MG63 (cell line): ENCODE measurements around the gene PFKFB2. TPM values are rescaled to one million over a fixed set of nuclear protein-coding genes. Genes with fewer than 3 reads are reported as not detected.

Experiments used
- DNase-seq: peaks from one replicate; pipeline ENCODE4 v3.0.0-alpha.2; 2020
- H3K27me3 ChIP-seq: fragments of 250-450 bp; sonication (Bioruptor Pico); 2 replicates; pipeline ENCODE4 v1.5.1; 2020; ENCODE audit warnings: mild to moderate bottlenecking, moderate library complexity
- H3K36me3 ChIP-seq: fragments of 250-450 bp; sonication (Bioruptor Pico); 2 replicates; pipeline ENCODE4 v1.5.1; 2020; ENCODE audit warnings: mild to moderate bottlenecking, moderate library complexity
- H3K4me3 ChIP-seq: fragments of 250-450 bp; sonication (Bioruptor Pico); 2 replicates; pipeline ENCODE4 v1.5.1; 2020; ENCODE audit warnings: mild to moderate bottlenecking, moderate library complexity
- H3K9me3 ChIP-seq: fragments of 250-450 bp; sonication (Bioruptor Pico); 2 replicates; pipeline ENCODE4 v1.5.1; 2020; ENCODE audit warnings: mild to moderate bottlenecking, moderate library complexity
- total RNA-seq: library from RNA; depleted of rRNA; stranded (reverse); fragments of >200 nt; shearing (Covaris generic); gene quantifications from 2 replicates; pipeline ENCODE4 v1.2.3, GENCODE V29; 2014; ENCODE audit warnings: low replicate concordance

Gene PFKFB2
- total RNA-seq, 1 experiment from 2014 or later = 2.4 TPM

DNA sequence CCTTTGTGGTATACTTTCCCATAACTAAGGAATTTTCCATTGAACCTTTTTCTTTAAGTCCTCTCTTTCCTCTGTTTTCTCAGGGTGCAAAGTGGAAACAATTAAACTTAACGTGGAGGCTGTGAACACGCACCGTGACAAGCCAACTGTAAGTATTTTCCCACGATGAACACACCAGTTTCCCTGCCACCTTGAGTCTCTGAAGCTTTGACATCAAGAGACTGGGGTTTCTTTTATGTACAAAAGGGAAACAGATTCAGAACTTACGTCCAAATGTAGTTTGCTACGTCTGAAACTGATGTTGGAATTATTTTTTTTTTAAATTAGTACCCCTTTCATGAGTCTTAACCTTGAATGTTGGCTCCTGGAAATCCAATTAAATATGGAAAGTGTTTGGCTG, 18.4 kb downstream of the PFKFB2 start:
- Histone ChIP-seq H3K9me3 (no peaks in the 10 kb centered on the region), H3K36me3 (no peaks in the 10 kb centered on the region; the same call in 1 of the 2 replicates), H3K4me3 (no peak overlapping the region), H3K27me3 (no peaks in the 10 kb centered on the region)
- DNase-seq = no peak

DNA sequence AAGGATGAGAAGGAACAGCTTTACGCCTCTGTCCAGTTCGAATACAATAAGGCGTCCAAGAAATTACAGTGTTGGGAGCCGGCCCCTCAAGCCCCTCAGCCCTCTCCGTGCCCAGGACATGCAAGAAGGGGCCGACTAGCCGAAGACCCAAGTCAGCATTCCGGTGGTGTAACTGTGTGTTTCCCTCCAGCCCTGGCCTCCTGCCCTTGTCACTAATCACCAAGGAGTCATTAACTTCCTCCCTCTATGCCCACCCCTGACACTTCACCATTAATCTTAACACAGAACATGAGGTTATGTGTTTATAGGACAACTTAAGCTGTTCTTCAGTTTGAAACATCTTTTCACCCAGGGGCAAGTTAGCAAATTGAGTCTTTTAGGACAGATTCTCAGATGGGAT, 19.2 kb downstream of the PFKFB2 start:
- no peaks in the 10 kb centered on the region for H3K9me3 ChIP-seq
- no peaks in the 10 kb centered on the region; the same call in 1 of the 2 replicates for H3K36me3 ChIP-seq
- no peaks in the 10 kb centered on the region for H3K27me3 ChIP-seq
- no peak overlapping the region for H3K4me3 ChIP-seq
- no peak for DNase-seq

DNA sequence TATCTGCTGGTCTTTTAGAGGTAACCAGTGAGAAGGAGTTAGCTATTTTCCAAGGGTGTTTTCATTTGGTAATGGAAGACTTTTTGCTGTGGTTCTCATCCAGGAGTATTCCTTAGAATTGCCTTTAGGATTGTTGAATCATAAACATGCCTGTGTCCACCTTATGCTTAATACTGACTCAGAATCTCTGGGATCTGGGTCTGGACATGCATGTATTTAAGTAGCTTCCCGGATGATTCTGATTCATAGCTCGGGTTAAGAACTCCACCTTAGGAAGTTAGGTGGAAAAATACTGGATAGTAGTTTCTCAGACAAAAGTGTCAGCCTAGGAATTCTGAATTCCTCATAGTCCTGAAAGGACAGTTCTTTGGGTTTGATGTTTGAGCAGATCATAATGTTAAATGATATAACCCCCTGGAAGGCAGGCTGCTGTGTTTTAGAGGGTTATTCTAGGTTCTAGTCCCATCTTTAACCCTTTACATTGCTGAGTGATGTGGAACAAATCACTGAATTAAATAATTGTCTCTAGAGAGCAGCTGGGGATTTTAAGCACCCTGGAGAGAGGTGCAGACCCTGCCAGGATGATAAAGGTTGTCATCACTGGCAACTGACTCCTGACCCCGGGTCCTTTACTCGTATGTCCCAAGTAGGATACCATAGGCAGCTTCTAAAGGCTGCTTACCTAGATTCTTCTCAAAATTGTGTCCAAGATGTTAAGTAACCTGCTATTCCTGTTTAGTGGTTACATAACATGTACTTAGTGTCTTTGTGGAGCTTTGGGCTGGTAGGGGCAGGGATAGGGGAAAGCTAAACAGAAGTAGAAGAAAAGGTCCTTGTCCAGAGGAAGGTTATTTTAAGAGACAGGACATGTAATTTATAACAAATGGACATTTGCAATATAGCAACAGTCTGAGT, 21.1 kb downstream of the PFKFB2 start:
- no peaks in the 10 kb centered on the region for H3K27me3 ChIP-seq
- H3K4me3 ChIP-seq = no peak overlapping the region
- no peak for DNase-seq

DNA sequence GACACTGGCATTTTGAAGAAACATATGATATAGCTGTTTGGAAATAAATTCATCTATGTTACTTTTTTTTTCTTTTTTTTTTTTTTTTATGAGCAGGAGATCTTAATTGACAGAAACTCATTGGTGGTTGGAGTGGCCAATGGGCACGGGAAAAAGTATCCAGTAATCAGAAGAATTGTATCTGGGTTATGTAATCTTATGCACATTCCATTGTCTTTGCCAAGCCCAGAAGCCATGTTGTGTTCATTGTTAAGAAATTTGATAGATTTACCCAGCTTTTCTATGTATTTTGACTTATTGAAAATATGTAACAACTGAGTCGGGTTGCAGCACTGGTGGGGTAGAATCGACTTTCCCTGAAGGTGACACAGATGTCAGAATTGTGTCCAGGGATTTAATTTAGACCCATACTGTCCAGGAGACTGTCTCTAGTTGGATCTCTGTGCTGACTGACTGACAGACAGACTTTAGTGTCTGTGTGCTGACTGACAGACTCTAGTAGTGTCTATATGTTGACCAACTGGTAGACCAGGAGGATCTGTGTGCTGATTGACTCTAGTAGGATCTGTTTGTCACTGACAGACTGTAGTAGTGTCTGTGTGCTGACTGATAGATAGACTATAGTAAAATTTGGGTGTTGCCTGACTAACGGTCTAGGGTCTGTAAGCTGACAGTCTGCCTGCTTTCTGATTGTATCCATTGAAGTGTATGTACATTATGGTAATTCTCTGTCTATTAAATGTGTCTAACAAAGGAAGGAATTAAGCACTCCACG, 23.3 kb downstream of the PFKFB2 start:
- no peak for DNase-seq
- no peaks in the 10 kb centered on the region for H3K27me3 ChIP-seq
- no peaks in the 10 kb centered on the region for H3K9me3 ChIP-seq
- H3K4me3 ChIP-seq = no peak overlapping the region
- no peaks in the 10 kb centered on the region; the same call in 1 of the 2 replicates for H3K36me3 ChIP-seq

More for the DNA sequence above, 21.1 kb downstream of the PFKFB2 start:
- Histone ChIP-seq H3K36me3 (no peaks in the 10 kb centered on the region; the same call in 1 of the 2 replicates), H3K9me3 (no peaks in the 10 kb centered on the region)

DNA sequence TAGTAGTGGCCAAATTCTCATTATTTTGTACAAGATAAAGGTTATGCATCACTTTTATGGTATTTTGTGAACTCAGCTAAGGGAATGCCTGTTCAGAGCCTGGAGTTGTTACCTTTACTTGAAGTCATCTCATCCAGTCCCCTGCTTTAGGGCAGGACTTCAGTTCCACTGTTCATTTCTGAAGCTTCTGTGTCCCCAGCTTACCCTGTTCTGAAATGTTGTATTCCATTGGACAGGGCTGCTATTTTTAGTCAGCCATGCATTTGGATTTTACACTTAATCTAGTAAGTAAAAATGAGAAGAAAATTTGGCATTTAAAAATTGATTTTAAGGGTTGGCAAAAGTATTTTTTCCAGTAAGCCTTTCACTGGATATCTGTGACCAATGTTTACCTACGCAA, 23.9 kb downstream of the PFKFB2 start:
- DNase-seq = no peak
- Histone ChIP-seq H3K36me3 (no peaks in the 10 kb centered on the region; the same call in 1 of the 2 replicates), H3K4me3 (no peak overlapping the region), H3K9me3 (no peaks in the 10 kb centered on the region), H3K27me3 (no peaks in the 10 kb centered on the region)

DNA sequence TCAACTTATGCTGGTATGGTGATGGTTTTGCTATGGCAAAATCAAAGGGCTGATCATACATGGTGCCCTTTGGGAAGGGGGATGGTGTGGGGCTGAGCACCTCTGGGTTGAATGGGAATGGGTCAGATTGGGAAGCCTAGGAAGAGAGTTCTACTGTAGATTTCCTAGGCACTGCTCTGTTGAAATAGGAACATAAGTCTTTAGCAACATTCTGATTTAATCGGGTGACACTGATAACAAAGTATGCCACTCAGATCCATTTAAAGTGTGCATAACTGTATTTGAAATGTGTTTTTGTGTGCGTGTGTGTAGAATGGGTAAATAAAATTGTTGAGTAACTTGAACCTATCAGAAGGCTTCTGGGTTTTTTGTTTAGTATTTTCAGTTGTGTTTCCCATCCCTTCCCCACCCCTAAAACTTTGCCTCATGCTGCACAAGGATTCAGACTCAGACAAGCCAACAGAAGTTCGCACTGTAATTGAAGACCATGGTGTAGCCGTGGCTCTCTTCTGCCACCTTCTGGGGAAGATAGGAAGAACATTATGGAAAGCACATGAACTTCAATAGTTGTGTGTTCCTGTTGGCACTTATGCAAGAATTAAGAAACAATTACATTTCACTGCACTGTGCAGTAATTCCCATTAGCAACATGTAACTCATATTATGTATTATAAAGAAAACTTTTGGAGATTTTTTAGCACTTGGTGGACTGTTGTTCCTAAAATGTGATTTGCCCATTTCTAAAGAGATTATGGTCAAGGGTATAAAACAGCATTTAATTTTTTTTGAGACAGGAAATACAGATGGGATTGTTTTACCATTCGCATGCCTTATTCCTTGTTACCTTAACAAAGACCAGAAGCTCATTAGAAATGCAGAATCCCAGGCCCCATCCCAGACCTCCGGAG, 24.6 kb downstream of the PFKFB2 start:
- H3K27me3 ChIP-seq = no peaks in the 10 kb centered on the region
- no peak overlapping the region for H3K4me3 ChIP-seq
- H3K36me3 ChIP-seq = no peaks in the 10 kb centered on the region
- no peaks in the 10 kb centered on the region for H3K9me3 ChIP-seq
- DNase-seq = peak; percentile 52

DNA sequence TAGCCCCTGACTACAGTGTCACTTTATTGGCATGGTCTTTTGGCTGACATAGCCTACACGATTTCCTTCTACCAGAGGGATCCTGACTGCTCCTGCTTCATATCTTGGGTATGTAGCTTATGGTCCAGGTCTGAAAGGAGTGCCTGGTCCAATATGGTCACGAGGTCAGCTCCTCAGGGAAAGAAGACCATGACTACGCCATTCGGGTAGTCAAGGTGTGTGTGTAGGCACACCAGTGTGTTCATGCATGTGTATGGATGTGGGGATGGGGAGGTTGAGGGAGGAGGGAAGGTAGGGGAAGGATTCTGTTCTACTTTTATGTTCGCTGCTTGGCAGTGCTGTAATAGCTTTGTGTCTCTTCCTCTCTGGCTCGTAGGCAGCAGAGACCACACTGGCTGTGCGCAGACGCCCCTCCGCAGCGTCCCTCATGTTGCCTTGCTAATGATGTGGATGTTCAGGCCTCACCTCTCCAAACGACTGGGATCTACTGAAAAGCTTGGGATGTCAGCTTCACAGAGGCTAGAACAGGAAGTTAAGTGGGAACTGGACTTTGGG, 25.6 kb downstream of the PFKFB2 start:
- Histone ChIP-seq H3K4me3 (no peak overlapping the region), H3K36me3 (no peaks in the 10 kb centered on the region), H3K27me3 (no peaks in the 10 kb centered on the region), H3K9me3 (no peaks in the 10 kb centered on the region)
- no peak for DNase-seq

DNA sequence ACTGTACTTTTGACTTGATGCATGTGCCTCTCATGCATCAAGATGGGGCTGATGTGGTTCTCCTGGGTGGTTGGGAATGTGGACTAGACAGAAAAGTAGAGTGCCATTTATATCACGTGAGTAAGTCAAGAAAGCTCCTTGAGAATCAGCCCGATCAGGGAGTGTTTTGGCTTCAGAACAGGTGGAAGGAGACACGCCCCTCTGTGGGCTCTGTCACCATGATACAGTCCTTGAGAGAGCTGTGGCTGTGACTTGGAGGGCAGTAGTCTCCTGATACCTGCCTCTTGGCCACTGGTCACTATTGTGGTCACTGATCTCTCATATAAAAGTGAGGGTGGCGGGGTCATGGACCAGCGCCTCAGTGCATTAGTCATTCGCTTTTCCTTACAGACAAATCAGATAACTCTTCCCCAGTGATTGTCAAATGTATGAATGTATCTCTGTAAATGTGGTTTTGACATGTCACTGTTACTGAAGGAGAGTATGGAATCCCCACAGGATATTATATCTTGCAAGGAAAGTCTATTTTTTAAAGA, 26.7 kb downstream of the PFKFB2 start:
- Histone ChIP-seq H3K9me3 (no peaks in the 10 kb centered on the region), H3K27me3 (no peaks in the 10 kb centered on the region), H3K36me3 (no peaks in the 10 kb centered on the region), H3K4me3 (no peak overlapping the region)
- DNase-seq = no peak

DNA sequence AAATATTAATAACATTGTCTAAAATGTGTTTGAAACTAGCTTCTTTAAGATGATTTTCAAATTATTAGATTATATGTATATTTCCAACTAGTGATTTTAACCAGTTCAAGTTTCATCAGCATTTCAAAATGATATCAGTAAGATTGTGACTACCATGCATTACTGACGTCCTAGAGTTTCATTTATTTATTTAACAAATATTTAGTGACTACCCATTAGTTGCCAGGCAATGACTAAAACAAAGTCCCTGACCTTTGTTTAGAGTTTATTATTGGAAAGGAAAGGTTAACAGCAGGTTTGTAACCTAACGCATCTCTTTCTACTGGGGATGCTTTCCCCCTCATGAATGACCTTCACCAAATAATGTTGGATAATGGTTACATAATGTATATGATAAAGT, 28.0 kb downstream of the PFKFB2 start:
- H3K4me3 ChIP-seq = no peak overlapping the region
- no peaks in the 10 kb centered on the region for H3K9me3 ChIP-seq
- no peaks in the 10 kb centered on the region for H3K36me3 ChIP-seq
- no peaks in the 10 kb centered on the region for H3K27me3 ChIP-seq
- DNase-seq = no peak

DNA sequence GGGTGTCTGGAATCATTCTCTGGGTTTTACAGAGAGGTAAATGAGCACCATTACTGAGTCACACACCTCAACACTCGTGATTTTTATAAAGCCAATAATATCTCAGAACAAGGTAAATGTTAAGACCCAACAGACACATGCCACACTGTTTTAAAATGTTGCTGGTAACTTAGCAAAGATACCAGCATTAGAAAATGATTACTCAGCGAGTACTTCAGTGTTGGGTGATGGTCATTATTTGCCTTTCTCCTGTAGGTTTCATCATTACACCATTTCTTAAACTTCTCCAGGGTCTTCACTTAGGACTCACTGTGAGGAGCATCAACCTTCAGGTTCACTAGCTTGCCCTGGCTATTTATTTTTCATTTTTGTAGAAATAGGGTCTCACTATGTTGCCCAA, 28.7 kb downstream of the PFKFB2 start:
- H3K9me3 ChIP-seq = no peaks in the 10 kb centered on the region
- no peaks in the 10 kb centered on the region for H3K36me3 ChIP-seq
- no peak for DNase-seq
- H3K27me3 ChIP-seq = no peaks in the 10 kb centered on the region
- H3K4me3 ChIP-seq = no peak overlapping the region

DNA sequence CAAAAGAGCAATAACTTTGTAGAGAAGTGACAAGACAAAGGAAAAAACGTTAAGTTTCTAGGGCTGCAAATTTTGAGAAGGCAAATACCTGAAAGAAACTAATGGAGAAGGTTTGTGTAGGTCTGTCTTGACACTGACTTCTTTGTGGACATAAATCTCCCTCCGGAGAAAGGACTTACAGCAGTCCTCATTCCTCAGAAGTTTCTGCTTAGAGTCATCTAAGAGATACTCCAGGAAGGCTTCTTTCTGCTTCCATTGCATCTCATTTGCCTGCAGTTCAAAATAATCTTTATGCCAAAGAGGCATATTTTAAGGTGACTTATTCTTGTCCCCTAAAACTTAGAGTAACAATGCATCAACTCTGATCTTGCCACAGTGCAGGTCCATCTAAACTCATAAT, 31.2 kb downstream of the PFKFB2 start:
- H3K9me3 ChIP-seq = no peaks in the 10 kb centered on the region
- no peaks in the 10 kb centered on the region for H3K27me3 ChIP-seq
- DNase-seq = no peak
- no peak overlapping the region for H3K4me3 ChIP-seq
- H3K36me3 ChIP-seq = no peaks in the 10 kb centered on the region

DNA sequence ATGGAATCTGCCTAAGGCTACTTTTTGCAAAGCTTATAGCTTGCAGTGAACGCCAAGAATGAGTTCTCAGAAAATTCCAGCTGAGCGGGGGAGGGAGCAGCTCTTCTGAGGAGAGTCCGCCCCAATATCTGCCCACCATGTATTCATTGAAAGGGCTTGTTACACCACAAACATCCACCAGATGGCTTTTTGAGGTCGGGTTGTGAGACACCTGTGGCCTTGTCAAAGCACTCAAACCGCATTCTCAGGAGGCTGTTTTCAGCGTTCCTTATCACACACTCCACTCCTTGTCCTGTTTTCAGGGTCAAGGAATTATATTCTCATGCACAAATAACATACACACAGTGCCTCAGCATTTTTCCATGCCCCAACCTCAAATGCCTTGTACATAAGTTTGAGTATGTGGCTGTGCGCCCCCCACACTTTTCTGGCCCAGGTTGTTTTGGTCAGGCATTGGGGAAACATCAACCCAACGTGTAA, 31.7 kb downstream of the PFKFB2 start:
- Histone ChIP-seq H3K27me3 (no peaks in the 10 kb centered on the region), H3K4me3 (no peak overlapping the region), H3K36me3 (no peaks in the 10 kb centered on the region), H3K9me3 (no peaks in the 10 kb centered on the region)
- peak; percentile 53 for DNase-seq

DNA sequence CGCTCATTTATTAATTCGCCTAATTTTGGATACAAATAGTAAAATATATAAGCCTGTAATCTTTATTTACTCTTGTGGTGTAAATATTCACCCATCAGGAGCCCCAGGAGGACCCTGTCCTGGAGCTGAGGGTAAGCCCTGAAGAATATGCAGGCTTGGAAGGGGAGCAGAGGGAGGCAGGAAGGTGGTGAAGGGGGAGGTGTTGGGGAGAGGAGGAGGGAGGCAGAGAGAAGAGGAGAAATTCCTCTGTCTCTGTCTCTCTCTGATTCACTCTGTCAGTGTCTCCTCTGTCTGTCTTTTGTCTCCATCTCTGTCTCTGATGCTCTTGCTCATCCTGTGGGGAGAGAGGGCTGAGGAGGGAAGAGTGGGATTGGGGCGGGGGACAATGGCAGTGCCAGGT, 32.8 kb downstream of the PFKFB2 start:
- Histone ChIP-seq H3K27me3 (no peaks in the 10 kb centered on the region), H3K4me3 (no peak overlapping the region), H3K9me3 (no peaks in the 10 kb centered on the region), H3K36me3 (no peaks in the 10 kb centered on the region)
- DNase-seq = no peak

DNA sequence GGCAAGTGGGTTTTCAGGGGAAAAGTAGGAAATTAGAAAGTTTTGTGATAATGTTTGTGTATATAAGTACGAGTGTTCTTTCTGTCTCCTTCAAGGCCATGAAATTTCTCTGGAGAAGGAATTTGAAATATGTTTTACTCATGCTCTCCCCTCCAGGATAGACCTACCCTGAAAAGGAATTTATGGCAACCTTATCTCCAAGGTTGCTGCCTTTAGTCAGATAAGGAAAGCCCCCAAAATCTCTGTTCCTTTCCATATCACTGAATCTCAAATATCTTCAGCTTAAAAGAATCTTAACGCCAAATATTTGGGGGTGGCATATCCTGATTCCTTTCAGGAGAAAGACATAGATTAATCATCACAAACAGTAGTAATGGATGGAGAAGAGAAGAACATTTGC, 35.1 kb downstream of the PFKFB2 start:
- no peak for DNase-seq
- no peaks in the 10 kb centered on the region for H3K27me3 ChIP-seq
- no peaks in the 10 kb centered on the region for H3K9me3 ChIP-seq
- no peaks in the 10 kb centered on the region for H3K36me3 ChIP-seq
- no peak overlapping the region for H3K4me3 ChIP-seq

DNA sequence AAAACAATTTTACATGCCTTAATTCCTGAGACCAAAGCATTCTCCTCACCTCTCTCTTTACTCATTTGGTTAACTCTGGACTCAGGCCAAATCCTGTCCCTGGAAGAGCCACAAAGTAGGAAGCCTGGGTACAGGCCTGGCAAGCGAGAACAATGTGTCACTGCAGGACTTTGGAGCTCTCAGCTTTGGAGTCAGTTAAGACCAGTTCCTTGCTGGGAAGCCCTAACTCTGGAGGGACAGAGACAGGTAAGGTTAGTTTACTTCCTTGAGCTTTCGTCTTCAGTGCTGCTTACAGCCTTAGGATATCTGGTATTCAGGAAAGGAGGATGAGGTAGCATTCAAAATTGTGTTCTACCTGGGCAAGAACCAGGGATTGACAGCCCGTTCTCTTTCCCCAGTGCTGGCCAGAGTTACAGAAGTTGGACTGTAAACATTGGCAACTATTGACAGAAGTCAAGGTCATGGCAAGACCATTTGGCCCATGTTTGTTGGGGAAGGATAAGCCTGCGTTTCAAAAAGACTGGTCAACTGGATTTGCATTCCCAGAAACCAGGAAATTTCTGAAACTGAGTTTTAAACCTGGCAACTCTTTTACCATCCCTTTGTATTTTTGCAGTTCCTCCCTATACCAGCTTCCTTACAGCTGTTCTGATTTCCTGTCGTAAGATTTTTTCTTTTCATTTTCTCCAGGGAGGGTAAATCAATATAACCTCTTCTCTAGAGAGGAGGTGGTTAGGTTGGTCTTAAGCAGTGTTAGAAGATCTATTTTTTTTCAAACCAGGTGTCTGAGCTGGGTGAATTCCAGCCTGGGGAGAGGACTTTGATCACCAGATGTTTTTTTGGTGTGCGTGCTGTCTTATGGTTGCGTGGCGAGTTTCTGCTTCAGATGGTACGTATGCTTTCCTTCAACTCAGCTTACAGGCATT, 35.9 kb downstream of the PFKFB2 start, which contains the start of gene C4BPB:
Gene C4BPB (plus strand): TSS at position 160 of the 926 bp plus-strand sequence. CDS start 672 bp downstream, at position 832.
- Histone ChIP-seq H3K9me3 (no peaks in the 10 kb centered on the region), H3K27me3 (no peaks in the 10 kb centered on the region), H3K36me3 (no peaks in the 10 kb centered on the region), H3K4me3 (no peak within 1 kb of the TSS)
- DNase-seq = peak; percentile 18
